Fibroblast of pulmonary artery (primary cell): Measurements from ENCODE around the gene TMEM69.

Source experiments
- DNase-seq: peaks from one replicate; pipeline ENCODE4 v3.0.0-alpha.2; 2010; ENCODE audit warnings: low read depth
- H3K4me3 ChIP-seq: replicated peaks from 2 replicates; pipeline ENCODE4 v1.5.1; 2011; ENCODE audit warnings: low read depth, mild to moderate bottlenecking, control low read depth, low read length, moderate library complexity
- TF ChIP-seq, protein P1 (sequence below): IDR thresholded peaks from 2 replicates; pipeline ENCODE4 v1.5.1; 2011; ENCODE audit warnings: mild to moderate bottlenecking, control low read depth, low read length, inconsistent platforms; ENCODE audit errors: missing control alignments

TMEM69 gene, protein sequence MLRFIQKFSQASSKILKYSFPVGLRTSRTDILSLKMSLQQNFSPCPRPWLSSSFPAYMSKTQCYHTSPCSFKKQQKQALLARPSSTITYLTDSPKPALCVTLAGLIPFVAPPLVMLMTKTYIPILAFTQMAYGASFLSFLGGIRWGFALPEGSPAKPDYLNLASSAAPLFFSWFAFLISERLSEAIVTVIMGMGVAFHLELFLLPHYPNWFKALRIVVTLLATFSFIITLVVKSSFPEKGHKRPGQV

GRCh38 chr1:45687754-45688740 is at the start of gene TMEM69:
Gene TMEM69 (plus strand): TSS chr1:45688181. CDS start chr1:45691069, 2,888 bp downstream.
- TF ChIP-seq, protein P1, sequence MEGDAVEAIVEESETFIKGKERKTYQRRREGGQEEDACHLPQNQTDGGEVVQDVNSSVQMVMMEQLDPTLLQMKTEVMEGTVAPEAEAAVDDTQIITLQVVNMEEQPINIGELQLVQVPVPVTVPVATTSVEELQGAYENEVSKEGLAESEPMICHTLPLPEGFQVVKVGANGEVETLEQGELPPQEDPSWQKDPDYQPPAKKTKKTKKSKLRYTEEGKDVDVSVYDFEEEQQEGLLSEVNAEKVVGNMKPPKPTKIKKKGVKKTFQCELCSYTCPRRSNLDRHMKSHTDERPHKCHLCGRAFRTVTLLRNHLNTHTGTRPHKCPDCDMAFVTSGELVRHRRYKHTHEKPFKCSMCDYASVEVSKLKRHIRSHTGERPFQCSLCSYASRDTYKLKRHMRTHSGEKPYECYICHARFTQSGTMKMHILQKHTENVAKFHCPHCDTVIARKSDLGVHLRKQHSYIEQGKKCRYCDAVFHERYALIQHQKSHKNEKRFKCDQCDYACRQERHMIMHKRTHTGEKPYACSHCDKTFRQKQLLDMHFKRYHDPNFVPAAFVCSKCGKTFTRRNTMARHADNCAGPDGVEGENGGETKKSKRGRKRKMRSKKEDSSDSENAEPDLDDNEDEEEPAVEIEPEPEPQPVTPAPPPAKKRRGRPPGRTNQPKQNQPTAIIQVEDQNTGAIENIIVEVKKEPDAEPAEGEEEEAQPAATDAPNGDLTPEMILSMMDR = peak; percentile 25
- H3K4me3 ChIP-seq = peak within 1 kb of the TSS; percentile 98
- peak; percentile 95 for DNase-seq

DNA sequence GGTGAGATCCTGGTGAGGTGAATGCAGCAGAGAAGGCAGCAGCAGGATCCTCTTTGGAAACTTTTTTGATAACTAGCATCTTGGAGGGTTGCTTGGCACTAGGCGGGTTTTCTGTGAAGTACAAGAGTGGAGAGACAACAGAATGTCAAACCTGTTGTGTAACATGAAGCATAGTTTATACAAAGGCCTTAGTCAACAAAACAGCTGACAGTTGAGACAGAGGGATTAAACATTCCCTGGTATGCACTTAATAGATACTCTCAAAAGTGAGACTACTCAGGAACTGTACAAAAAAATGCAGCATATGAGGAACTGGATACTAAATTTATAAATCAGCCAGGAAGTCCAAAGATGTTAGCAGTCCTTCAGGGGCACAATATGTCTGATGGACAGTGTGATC is 47.7 kb upstream of the TMEM69 start:
- TF ChIP-seq, protein P1 = no peak
- DNase-seq = no peak
- H3K4me3 ChIP-seq = no peak overlapping the region

DNA sequence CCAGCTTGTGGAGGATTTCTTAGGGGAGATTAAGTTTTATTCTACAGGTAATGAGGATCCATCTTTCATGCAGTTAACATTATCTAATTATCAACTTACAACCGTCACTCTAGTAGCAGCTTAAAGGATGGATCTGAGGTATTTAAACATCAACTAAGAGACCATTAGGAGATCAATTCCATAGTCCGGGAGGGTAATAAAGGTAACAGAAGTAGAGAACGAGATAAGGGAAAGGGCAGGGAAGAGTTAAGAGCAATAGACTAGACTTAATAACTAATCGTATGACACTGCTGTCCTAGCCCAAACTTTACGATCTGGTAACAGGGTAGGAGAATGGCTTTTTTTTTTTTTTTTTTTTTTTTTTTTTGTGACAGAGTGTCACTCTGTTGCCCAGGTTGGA is 44.7 kb upstream of the TMEM69 start:
- no peak overlapping the region for H3K4me3 ChIP-seq
- DNase-seq = no peak
- TF ChIP-seq, protein P1 = no peak

DNA sequence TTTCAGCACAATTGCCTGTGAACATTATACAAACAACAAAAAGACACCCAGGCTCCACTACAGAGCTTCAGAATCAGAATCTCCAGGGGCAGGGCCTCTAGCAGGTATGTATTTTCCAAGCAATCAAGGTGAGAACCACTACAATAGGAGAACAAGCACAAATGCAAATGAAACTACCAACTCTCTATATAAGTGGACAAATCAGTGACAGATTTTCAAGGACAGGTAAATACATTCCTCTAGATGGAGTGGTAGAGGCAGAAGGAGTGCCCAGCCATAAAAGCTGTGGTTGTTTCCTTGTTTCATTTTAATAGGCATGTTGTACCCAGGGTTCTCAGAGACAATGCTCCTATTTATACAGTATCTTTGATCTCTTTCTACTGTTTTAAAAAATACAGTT is 44.0 kb upstream of the TMEM69 start:
- TF ChIP-seq, protein P1 = no peak
- H3K4me3 ChIP-seq = no peak overlapping the region
- no peak for DNase-seq

GRCh38 chr1:45644661-45645060 is 43.3 kb upstream of the TMEM69 start:
- TF ChIP-seq, protein P1 = no peak
- H3K4me3 ChIP-seq = no peak overlapping the region
- DNase-seq = no peak

GRCh38 chr1:45647248-45648021 is 40.5 kb upstream of the TMEM69 start:
- DNase-seq = peak; percentile 90
- H3K4me3 ChIP-seq = peak overlapping the region; percentile 4
- TF ChIP-seq, protein P1 = no peak
